ENCODE data around the gene SLC39A11. TPM values are rescaled to one million over a fixed set of nuclear protein-coding genes. Genes with fewer than 3 reads are reported as not detected.

SLC39A11 gene
- total RNA-seq, 2 experiments from 2014 or later: 9.7 to 12.2 TPM

DNA sequence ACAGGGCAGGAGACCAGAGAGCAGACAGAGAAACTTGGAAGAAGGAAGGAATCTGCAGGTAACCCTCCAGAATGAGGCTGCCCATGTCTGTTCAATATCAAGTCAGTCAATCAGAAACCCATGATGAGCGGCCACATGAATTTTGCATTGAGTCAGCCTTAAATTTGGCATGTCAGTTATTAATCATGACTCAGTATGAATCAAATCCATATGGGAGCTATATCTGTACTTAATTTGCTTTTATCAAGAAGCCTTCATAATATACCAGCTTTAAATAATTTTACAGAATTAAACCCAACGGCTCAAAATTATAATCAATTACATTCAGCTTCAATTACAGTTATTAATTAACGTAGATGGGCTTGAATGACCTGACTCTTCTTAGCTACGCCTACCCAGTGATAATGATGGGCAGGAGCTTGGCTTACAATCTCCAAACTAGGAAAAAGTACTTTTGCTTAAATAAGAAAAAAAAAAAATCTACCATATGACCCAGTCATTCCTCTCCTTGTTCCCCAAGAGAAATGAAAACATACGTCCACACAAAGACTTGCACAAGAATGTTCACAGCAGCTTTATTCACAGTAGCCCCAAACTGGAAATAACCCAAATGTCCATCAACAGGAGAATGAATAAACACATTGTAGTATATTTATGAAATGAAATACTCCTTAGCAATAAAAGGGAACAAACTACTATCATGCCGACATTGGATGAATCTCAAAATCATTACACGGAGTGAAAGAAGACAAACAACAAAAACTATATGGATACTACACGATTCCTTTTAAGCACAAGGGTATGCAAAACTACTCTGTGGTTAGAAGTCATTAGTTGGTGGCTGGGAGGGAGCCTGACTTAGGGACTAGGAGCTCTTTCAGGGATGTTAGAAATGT lies 48.6 kb downstream of the SLC39A11 start:
- Histone ChIP-seq H3K4me1 (ENCODE audit: insufficient read depth, low read length) (no peaks in the 10 kb centered on the region), H3K27ac (ENCODE audit: low read depth in 1 of 2, low read length in 2 of 2) (no peak overlapping the region), H3K4me3 (ENCODE audit: low read length) (no peak overlapping the region), H3K27me3 (ENCODE audit: control insufficient read depth in 1 of 2, insufficient read depth in 2 of 2, low read length in 2 of 2) (no peaks in the 10 kb centered on the region), H3K36me3 (ENCODE audit: insufficient read depth, low read length) (no peaks in the 10 kb centered on the region), H3K9me3 (ENCODE audit: control insufficient read depth in 1 of 2, insufficient read depth in 1 of 2, low read length in 2 of 2) (peaks cover 0 to 7% of the 10 kb centered on the region in 2 experiments)
- POLR2A ChIA-PET: no interaction called here
- Mint-ChIP-seq H3K27me3 (no peaks in the 10 kb centered on the region), H3K4me1 (ENCODE audit: low read depth) (no peaks in the 10 kb centered on the region), H3K27ac (no peak overlapping the region), H3K36me3 (ENCODE audit: low read depth) (peaks cover 48% of the 10 kb centered on the region), H3K9me3 (peaks cover 5% of the 10 kb centered on the region), H3K4me3 (no peak overlapping the region)
- no peak for DNase-seq
- intact Hi-C loops (cut with DNase I, micrococcal nuclease): no loop called here
- TF ChIP-seq, protein P1, sequence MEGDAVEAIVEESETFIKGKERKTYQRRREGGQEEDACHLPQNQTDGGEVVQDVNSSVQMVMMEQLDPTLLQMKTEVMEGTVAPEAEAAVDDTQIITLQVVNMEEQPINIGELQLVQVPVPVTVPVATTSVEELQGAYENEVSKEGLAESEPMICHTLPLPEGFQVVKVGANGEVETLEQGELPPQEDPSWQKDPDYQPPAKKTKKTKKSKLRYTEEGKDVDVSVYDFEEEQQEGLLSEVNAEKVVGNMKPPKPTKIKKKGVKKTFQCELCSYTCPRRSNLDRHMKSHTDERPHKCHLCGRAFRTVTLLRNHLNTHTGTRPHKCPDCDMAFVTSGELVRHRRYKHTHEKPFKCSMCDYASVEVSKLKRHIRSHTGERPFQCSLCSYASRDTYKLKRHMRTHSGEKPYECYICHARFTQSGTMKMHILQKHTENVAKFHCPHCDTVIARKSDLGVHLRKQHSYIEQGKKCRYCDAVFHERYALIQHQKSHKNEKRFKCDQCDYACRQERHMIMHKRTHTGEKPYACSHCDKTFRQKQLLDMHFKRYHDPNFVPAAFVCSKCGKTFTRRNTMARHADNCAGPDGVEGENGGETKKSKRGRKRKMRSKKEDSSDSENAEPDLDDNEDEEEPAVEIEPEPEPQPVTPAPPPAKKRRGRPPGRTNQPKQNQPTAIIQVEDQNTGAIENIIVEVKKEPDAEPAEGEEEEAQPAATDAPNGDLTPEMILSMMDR (IDR thresholded peaks at IDR 0.05): no peak
- ATAC-seq (ENCODE audit: poor library complexity): no peak
- CTCF ChIA-PET: no interaction called here

DNA sequence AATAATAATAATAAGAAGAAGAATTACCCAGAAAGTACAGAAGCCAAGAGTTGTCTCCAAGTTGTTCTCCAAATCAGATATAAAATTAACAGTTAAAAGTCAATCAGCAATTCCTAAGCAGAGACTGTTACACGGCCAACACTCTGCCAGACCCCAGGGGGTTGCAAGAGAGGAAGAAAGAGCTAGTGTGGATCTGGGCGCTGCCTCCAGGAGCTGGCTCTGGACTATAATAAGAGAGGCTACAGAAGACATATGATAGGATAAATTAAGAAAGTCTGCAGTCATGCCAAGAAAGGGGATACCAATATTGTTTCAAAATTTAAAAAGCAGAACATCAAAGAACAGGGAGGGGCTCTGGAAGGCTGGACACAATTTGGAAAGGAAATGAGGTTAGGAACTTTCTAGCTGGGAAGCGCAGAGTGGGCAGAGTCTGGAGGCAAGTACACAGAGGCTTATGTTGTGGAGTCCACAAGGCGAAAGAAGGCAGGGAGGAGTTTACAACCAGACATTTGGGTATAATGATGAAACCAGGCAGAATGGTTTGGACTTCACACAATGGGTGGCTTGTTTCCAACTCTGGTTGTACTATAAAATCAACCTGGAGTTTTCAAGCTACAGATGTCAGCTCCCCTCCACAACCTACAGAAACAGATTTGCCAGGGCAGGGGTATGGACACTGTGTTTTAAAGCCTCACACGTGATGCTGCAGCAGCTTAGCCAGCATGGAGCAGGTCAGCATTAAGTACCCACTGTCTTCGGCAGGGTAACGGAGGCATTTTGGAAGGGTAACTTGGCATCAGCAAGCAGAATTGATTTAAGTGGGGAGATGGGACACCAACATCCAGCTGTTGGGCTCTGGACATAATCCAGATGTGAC lies 49.4 kb downstream of the SLC39A11 start:
- ATAC-seq (ENCODE audit: poor library complexity): no peak
- intact Hi-C loops (cut with DNase I, micrococcal nuclease): no loop called here
- TF ChIP-seq, protein P1 (IDR thresholded peaks at IDR 0.05): no peak
- Mint-ChIP-seq H3K36me3 (ENCODE audit: low read depth) (peaks cover 42% of the 10 kb centered on the region), H3K4me3 (no peak overlapping the region), H3K9me3 (peaks cover 5% of the 10 kb centered on the region), H3K27me3 (no peaks in the 10 kb centered on the region), H3K27ac (no peak overlapping the region), H3K4me1 (ENCODE audit: low read depth) (no peaks in the 10 kb centered on the region)
- Histone ChIP-seq H3K36me3 (ENCODE audit: insufficient read depth, low read length) (no peaks in the 10 kb centered on the region), H3K27ac (ENCODE audit: low read depth in 1 of 2, low read length in 2 of 2) (no peak overlapping the region), H3K27me3 (ENCODE audit: control insufficient read depth in 1 of 2, insufficient read depth in 2 of 2, low read length in 2 of 2) (no peaks in the 10 kb centered on the region), H3K9me3 (ENCODE audit: control insufficient read depth in 1 of 2, insufficient read depth in 1 of 2, low read length in 2 of 2) (peaks cover 0 to 7% of the 10 kb centered on the region in 2 experiments), H3K4me1 (ENCODE audit: insufficient read depth, low read length) (no peaks in the 10 kb centered on the region), H3K4me3 (ENCODE audit: low read length) (no peak overlapping the region)
- ChIA-PET CTCF (no interaction called here), POLR2A (no interaction called here)
- DNase-seq: no peak

DNA sequence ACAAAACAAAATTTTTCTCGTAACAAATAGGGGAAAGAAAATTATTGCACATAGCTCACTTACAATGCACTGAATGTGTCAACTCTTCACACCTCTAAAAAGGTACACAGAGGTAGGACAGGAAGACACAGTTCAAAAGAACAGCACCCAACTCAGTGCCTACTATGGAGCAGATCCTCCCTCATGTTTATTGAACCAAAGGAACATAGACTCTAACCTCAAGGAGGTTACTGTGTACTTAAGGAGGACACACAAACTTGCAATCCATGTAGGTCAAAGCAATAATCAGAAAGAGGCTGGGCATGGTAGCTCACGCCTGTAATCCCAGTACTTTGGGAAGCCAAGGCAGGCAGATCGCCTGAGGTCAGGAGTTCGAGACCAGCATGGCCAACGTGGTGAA lies 50.3 kb downstream of the SLC39A11 start:
- TF ChIP-seq, protein P1 (IDR thresholded peaks at IDR 0.05): no peak
- no peak for ATAC-seq (ENCODE audit: poor library complexity)
- Histone ChIP-seq H3K36me3 (ENCODE audit: insufficient read depth, low read length) (no peaks in the 10 kb centered on the region), H3K27ac (ENCODE audit: low read depth in 1 of 2, low read length in 2 of 2) (no peak overlapping the region), H3K9me3 (ENCODE audit: control insufficient read depth in 1 of 2, insufficient read depth in 1 of 2, low read length in 2 of 2) (peaks cover 0 to 7% of the 10 kb centered on the region in 2 experiments), H3K4me1 (ENCODE audit: insufficient read depth, low read length) (no peaks in the 10 kb centered on the region), H3K4me3 (ENCODE audit: low read length) (no peak overlapping the region), H3K27me3 (ENCODE audit: control insufficient read depth in 1 of 2, insufficient read depth in 2 of 2, low read length in 2 of 2) (no peaks in the 10 kb centered on the region)
- Mint-ChIP-seq H3K36me3 (ENCODE audit: low read depth) (peaks cover 43% of the 10 kb centered on the region), H3K27me3 (no peaks in the 10 kb centered on the region), H3K9me3 (peaks cover 5% of the 10 kb centered on the region), H3K4me3 (no peak overlapping the region), H3K27ac (no peak overlapping the region), H3K4me1 (ENCODE audit: low read depth) (no peaks in the 10 kb centered on the region)
- ChIA-PET POLR2A (no interaction called here), CTCF (no interaction called here)
- DNase-seq: no peak
- intact Hi-C loops (cut with DNase I, micrococcal nuclease): no loop called here
